GM18499 (cell line): ENCODE results near the gene PTTG1.

Source experiments
- ATAC-seq: cut with Tn5 transposase; IDR thresholded peaks from one replicate; pipeline ENCODE4 v1.9.1; 2021; ENCODE audit warnings: moderate number of reproducible peaks; ENCODE audit not compliant: insufficient read depth, unreplicated experiment

PTTG1 gene

DNA sequence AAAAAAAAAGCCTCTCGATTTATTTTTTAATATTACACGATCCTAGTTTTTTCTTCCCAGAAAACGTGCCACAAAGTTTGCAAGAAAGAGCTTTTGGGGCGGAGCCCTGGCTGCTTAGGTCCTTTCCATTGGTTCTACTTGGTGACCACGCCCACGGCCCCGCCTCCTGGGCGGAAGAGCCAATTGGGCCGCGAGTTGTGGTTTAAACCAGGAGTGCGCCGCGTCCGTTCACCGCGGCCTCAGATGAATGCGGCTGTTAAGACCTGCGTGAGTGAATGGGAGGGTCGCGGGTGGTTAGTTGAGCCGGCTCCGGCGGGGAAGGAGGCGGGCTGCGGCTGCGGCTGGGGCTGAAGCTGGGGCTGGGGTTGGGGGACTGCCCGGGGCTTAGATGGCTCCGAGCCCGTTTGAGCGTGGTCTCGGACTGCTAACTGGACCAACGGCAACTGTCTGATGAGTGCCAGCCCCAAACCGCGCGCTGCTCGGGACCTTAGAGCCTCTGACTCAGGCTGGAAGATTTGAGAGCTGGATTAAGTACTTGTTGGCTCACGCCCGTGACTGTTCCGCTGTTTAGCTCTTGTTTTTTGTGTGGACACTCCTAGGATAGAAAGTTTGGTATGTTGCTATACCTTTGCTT, at the start of gene PTTG1:
Gene PTTG1, plus strand, starts transcription at position 231 of the 634 bp plus-strand sequence. CDS start 458 bp downstream, outside the sequence.
- ATAC-seq: peak; percentile 39

DNA sequence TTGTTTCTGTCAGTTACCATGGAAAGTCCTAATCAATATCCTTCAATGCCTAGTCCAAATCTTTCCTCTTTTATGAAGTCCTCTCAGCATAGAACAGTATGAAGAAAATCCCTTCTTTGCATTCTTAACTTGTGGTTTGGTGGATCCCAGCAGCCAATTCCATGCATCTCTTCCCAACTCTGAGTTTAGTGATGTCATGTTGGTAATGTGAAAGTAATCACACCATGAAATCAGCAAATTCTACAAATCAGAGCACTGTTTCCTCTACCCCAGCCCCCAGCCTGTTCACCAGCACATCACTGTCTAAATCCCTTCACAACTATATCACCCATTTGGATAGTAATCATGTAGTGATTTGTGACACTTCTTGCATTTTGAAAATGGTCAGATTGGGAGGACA, 46.5 kb upstream of the PTTG1 start:
- no peak for ATAC-seq

DNA sequence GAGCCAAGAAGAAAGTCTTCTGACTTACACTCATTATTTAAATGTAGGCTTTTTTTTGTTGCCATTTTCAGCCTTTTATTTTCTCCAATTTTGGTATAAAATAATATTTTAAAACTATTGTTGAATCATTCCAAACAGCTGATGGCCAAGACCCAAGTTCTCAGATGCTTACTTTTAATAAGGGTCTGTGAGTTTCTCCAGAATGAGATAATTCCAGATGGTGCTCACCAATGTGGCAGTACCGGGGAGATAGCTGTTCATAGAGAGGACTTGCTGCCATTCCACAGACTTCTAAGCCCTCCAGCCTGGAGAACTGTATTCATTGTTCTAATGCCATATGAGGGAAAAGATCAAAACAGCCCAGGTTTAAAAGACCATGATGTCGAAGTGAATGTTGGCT, 46.0 kb upstream of the PTTG1 start:
- ATAC-seq: no peak

DNA sequence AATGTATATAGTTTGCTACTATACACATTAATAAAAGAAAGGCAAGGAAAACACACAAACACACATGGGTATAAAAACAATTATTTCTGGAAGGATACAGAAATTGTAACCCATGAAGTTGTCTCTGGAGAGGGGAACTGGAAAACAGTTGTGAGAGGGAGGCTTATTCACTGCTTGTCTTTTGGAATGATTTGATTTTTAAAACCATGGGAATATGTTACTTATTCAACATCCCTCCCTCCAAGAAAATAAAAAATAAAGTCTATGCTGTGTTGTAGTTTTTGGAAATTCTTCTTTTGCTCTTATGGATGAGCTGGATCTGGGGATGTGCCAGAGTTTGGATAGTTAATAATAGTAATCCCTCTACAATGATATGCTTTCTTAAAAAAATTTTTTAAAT, 45.2 kb upstream of the PTTG1 start:
- ATAC-seq: no peak

DNA sequence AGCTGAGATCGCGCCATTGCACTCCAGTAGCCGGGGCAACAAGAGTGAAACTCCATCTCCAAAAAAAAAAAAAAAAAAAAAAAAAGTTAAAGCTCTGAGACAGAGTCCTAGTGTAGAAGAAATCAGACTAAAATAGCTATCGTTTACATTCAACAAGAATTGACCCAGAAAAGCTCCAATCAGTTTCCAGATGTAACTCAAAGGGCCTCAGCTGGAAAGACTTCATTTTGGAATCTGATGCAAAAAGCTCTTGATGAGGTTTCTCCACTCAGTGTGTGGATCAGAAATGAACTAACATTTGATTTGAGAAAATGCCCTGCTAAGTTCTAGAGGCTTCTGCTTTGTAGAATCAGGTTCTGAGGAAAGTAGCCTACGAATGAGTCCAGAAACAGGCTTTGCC, 44.0 kb upstream of the PTTG1 start:
- no peak for ATAC-seq

DNA sequence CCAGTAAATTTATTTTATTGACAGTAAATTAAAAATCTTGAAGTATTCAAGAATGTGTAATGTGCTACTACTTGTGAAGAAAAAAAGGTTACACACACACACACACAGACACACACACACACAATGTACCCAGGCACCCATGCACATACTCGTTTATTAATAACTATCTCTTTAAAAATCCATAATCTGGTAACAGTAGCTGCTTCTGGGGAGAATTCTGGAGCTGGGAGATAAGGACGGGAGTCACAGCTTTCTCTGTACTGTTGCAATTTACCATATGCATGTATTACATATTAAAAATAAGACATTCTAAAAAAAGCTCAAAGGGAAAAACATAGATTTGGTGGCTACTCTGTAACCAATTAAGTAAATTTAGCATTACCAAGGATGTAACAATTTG, 43.3 kb upstream of the PTTG1 start:
- no peak for ATAC-seq

DNA sequence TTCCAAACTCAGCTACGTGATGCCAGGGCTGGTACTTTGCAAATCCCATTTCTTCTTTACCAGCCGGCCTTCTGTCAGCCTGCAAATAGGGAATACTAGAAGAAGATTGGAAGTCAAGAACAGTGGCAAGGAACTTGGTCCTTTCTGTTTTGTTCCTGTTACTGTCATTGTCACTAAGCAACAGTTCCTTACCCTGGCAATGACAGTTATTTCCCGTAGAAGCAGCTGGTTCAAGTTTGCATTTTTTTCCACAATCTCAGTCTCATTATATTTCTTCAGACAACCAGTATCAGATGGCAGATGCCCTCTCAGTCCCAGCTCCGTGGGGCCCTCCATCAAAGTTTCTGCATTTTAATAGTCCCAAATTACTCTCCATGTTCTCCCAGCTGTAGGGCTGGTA, 42.1 kb upstream of the PTTG1 start:
- ATAC-seq: no peak

DNA sequence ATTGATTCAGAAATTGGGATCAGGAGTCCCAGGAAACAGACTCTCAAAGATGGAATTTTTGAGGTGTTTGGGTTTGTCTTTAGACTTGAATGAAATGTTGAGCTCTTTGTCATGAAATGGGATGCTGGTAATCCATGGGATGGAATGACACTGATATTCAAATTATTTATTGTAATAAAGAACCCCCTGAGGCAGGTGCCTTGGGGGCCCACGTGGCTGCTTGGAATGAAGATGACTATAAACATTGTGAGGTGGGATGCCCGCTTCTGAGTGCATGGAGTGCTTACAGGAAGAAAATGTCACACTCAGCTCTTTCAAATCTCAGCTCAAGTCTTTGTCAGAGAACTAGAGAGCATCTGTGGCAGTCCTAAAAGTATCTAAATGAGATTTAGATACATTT, 41.6 kb upstream of the PTTG1 start:
- ATAC-seq: no peak

DNA sequence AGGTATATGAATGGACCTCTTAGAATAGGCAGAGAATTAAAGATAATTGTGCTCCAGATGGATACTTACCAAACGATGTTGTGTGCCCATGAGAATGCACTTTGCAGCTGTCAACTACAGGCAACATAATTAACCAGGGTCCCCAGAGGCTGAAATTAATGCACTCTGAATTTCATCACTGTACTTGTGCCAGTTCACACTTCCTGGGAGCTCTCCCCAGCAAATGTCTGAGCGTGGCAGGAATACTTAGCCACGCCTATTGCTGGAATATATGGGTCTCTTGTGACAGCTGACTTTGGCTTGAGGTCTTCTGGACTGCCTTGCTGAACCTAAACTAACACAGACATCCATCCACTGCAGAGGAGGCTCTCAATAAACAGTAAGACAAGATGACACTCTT, 39.3 kb upstream of the PTTG1 start:
- ATAC-seq: no peak

DNA sequence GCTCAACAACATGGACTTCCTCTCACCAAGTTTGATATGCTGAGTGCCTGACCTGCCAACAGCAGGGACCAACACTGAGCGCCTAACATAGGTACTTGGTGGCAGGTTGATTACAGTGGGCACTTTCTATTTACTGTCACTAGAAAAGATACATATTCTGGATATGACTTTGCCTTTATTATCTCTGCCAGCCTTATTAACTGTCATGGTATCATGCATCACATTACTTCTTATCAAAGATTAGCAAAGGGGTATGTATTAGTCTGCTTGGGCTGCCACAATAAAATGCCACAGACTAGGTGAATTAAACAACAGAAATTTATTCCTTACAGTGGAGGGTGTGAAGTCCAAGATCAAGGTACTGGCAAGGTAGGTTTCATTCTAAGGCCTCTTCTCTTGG, 37.0 kb upstream of the PTTG1 start:
- ATAC-seq: no peak

DNA sequence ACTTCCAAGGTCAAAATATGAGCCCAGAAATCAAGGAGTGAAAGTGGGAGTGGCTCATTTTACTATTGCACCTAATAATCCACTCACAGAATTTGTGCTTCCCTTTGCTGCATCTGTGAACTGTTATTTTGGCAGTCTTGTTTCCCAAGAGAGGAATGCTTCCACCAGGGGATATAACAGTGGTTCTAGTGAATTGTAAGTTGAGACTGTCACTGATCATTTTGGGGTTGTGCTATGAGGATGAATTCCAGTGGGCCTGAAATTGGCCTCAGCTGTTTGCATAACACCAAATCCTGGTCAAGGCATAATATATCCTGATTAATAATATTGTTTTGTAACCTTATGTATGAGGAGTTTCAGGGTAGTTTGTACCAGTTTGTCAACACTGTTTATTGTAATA, 36.2 kb upstream of the PTTG1 start:
- no peak for ATAC-seq

DNA sequence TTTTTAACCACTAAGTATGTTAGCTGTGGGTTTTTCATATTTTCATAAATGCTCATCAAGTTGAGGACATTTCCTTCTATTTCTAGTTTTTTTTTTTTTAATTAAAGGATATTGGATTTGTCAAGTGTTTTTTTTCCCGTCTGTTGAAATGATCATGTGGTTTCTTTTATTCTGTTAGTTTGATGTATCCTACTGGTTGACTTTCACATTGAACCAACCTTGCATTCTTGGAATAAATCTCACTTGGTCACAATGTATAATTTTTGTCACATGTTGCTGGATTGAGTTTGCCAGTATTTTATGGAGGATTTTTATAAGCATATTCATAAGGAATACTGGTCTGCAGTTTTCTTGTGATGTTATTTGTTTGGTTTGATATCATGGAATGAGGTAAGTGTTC, 34.2 kb upstream of the PTTG1 start:
- ATAC-seq: no peak

DNA sequence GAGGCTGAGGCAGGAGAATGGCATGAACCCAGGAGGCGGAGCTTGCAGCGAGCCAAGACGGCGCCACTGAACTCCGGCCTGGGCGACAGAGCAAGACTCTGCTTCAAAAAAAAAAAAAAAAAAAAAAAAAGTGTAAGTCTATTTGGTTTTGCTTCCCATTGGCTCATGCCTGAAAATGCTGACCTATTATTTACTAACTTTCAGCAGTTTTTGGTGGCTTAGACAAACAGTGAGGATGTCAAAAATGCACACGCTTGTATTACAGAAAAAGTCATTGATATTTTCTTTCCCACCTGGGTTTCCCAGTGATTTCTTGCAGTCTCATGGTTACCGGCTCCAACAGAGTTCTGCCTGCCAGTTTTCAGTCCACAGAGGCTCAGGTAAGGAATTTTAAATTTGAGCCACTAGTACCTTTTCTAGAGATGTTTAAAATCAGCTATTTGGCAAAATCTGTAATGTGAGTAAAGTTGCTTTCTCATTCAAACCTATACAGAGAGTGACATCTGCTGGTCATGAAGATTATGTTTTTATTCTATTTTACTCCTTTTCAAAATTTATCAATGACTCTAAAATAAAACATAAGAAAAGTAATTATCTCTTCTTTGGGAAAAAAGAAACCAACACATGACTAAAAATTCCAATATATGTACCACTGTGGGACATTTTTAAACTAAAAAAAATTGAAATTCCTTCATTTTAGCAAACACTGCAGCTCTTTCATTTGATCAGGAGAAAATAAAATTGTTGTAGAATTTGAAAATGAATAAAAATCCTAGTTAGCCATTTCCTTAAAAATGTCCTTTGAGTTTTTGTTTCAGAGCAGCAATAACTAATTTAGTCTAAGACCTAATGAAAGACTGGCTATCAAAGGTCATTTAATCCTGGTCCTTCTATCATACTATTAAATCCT, 30.6 kb upstream of the PTTG1 start:
- ATAC-seq: no peak

DNA sequence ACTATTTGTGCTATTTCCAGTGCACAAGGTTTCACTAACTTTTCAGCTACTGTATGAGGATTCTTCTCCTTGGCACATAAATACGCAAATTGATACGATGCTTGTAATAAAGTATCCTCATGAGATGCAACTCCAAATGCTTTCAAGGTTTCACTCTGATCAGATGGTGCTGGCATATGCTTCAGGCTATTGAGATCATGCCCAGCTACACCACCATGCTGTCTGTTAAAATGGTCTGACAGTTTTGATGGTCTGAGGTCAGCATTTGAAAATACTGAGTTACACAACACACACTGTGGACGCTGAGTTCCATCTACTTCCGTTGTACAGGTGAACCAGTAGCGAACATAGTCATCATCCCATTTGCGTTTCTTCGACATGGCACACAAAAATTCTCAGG, 26.5 kb upstream of the PTTG1 start:
- ATAC-seq: no peak

DNA sequence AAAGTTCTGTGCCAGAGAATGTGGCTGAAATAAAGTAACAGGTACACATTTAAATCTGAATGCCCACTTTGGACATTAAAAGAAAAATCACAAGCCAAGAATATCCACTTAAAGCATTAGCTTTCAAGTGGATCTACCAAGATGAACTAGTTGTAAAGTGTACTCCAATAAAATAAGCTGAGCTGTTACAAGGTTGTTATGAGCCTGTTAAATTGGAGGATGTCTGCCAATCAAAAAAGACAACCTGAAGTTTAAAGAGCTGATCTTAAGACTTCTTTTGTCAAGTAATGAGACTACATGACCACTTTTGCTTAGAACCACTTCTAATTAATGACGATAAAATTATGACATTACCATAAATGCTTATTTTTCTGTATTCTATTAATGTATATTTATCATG, 24.2 kb upstream of the PTTG1 start:
- ATAC-seq: no peak

DNA sequence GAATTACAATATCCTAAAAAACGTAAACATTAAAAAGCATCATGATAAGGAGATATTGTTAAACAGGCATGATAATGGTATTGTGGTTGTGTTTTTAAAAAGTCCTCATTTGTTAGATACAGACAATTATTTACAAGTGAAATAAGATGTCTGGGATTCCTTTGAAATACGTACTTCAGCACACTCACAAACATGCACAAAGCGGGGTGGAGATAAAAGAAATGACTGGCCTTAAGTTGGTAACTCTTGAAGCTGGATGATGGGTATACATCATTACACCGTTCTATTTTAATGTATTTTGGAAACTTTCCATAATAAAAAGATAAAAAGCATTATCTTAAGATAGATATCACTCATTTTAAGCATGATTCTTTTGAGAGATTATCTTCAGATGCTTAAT, 22.8 kb upstream of the PTTG1 start:
- ATAC-seq: no peak

DNA sequence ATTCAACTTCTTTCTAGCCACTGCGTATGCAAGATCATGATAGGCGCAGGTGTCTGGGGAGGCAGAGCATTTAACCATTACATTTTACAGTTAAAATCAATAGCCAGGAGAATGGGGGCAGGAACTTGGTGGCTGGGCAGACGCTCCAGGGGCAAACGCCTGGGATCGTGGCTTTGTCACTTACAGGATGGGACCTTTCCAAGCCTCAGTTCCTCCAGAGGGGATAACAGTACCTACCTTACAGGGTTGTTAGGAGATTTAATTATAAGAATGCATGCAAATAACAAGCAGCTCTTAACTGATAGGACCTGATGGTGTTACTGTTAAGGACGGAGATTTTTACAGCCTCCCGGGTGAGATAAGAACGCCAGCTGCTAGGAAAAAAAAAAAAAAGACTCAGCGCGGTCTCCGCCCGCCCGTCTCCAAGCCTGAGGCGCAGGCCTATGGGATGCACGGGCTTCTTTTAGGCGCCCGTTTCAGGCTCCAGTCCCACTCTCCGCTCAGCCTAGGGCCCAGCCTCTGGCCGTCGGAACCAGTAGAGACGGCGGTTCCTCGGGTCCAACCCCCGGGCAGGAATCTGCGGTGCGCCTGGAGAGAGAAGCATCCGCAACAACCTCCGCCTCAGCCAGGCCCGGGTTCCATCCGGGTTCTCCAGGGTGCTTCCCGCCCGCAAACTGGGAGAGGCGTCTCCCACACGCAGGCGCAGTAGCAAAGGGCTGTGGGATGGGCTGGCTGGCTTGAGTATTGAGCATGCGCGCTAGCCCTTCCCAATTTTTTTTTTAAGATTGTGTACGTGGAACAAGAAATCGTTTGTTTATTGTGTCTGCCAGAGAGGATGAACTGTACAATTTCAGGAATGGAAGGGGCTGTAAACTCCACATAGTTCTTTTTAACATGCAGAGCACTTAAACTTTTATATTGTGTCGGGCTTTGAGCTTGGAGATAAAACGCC, 22.0 kb upstream of the PTTG1 start, which contains the start of gene FAM200C:
Gene FAM200C, minus strand, starts transcription at position 653 of the 952 bp plus-strand sequence. CDS start 4,564 bp downstream, outside the sequence.
- peak; percentile 48 for ATAC-seq

DNA sequence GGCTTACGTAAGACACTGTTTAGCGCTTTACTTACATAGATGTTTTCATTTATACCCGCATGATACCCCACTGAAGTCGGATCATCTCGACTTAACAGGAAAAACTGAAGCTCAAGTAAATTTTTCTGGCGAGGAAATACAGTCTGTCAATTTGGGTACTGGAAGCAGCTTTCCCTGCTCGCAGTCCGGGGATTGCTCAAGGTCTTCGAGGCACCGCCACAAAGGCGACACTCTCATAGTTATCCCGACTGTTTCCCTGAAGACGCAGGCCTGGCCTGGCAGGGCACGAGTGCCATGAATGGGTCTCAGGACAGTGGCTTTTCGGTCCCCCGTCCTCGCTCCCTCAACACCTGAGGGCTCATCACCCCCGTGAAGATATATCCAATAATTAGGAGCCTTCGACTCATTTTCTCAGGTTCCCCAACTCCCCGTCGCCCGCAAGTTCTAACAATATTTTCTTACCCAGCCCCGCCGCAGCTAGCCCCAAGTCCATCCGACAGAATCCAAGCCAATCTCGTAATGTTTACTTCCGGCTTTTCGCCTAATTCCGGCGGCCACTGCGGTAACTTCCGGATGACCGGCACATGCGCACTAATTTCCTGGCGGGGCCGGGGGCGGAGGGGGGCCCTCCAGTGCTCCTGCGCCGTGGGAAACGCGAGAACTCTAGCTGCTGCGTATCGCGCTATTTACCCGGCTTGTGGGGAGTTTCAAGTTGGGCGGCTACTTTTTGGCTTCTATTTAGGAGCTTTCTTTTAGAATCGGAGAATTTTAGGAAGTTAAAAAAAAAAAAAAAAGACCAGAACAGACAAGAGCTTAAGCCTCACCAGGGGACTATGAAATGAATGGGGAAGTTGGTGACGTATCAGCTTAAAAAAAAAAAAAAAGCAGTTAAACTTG, 2.8 kb upstream of the PTTG1 start, which contains the start of gene SLU7:
Gene SLU7, minus strand, starts transcription at position 521 of the 897 bp plus-strand sequence. CDS start 3,787 bp downstream, outside the sequence.
- ATAC-seq: peak; percentile 51
